Measurements from ENCODE around the gene RUNX3.

The RUNX3 gene

GRCh38 chr1:24963099-24963872 is 33.2 kb upstream of the RUNX3 start:
- no peak for DNase-seq (ENCODE audit: low read depth in 3 of 3)

GRCh38 chr1:24961961-24962861 is 32.1 kb upstream of the RUNX3 start:
- DNase-seq (ENCODE audit: low read depth in 3 of 3) = no peak

GRCh38 chr1:24961334-24961733 is 31.3 kb upstream of the RUNX3 start:
- no peak for DNase-seq (ENCODE audit: low read depth in 3 of 3)

GRCh38 chr1:24960071-24960801 is 30.2 kb upstream of the RUNX3 start:
- no peak for DNase-seq (ENCODE audit: low read depth in 3 of 3)

GRCh38 chr1:24959623-24959975 is 29.5 kb upstream of the RUNX3 start:
- no peak for DNase-seq (ENCODE audit: low read depth in 3 of 3)

DNA sequence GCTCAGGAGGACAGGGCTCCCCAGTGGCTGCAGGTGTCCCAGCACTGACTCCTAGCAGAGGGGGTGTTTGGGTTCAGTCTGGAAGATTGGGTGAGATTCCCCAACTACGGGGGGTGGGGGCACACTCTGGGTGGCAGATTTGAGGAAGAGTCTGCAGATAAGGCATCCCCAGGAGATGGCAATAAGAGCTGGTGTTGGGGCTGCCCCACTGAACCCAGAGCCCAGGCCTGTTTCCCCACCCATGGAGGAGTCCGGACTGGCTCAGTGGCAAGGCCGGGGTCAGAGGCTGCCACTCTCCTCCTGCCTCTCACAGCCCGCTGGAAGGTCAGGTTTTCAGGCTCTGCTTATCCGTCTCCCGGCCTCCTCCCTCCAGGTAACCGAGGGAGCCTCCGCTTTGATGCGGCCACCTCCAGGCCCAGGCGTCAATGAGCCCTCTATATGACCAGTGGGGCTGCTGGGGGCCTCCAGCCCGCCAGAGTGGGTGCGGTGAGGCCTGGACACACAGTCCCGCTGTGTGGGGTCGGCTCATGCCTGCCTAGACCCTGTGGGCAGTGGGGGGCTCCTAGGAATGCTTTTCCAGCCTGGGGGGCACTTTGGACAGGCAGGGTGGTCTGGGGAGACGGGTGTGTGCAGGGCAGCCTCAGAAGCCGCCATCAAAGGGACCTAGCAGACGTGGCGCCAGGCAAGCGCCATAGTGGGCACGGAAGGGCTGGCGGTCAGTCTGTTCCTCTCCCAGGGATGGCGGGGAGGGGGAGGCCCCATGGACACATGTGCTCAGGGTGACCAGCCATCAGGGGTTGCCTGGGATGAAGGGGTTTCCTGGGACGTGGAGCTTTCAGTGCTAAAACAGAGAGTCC is 28.9 kb upstream of the RUNX3 start:
- DNase-seq (ENCODE audit: low read depth in 3 of 3) = no peak

DNA sequence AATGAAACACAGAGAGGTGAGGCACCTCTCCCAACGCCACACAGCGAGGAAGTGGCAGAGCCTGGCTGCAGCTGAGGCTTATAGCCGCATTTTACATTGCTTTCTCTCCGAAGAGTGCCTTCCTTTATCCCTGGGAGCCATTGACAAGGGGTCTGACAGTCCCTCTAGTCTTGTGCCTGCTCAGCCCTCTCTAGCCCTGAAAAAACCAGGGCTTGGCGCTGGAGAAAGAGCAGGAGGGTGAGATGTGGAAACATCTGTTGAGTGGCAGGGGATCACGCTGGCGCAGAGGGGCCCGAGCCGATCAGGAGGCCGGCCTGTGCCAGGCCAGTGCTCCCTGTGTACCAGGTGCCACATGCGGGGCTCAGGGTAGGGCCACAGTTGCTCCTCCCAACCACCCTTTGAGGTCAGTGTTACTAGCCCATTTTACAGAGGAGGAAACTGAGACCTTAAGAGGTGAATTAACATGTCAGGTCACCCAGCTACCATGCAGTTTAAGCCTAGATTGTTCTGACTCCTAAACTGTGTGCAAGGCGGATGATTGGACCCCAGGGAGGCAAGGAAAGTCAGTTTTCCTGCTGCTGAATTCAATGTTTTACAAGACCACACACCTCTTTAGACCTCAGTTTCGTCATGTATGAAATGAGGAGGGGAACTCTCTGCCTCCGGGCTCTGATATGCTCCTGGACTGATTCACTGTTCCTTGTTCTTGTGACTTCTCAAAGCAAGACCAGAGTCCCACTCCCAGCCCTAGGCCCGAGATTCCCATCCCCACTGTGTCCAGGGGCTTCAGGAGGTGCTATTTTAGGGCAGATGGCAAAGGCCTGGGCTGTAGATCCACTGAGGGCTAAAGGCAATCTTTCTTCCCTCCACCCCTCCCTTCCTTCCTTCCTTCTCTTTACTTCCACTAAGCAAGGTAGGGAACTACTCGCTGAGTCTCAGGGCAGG is 28.0 kb upstream of the RUNX3 start:
- DNase-seq (ENCODE audit: low read depth in 3 of 3) = no peak

- DNase-seq (ENCODE audit: low read depth in 3 of 3) = no peak
These were observed 27.1 kb upstream of the RUNX3 start for GRCh38 chr1:24957016-24957807.

DNA sequence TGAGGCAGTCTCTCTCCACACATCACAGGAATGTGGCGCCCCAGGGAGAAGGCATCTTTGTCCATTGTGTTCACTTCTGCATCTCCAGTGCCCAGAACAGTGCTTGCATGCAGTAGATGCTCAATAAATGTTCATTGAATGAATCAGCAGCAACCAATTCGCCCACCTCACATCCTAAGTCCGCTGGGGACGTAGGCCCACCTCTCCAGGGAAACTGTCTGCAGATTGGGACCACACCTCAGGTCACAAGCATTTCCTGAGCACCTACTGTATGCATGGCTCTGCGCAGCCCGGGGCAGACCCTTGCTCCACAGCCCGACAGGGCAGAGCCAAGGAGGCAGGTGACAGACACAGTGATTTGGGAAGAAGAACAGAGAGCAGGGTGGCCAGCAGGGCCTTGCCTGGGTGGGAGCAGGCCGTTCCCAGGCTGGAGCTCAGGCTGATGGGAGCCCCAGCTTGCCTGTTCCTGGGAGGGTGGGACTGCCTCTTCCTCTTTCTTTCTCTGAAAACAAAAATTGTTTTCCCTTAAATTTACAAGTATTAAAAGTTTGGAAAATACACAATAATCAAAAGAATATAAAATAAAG is 25.8 kb upstream of the RUNX3 start:
- DNase-seq (ENCODE audit: low read depth in 3 of 3) = no peak

GRCh38 chr1:24955161-24955560 is 25.1 kb upstream of the RUNX3 start:
- DNase-seq (ENCODE audit: low read depth in 3 of 3) = peak; percentile 47 to 80 (median 70)

GRCh38 chr1:24954631-24955030 is 24.6 kb upstream of the RUNX3 start:
- no peak for DNase-seq (ENCODE audit: low read depth in 3 of 3)

DNA sequence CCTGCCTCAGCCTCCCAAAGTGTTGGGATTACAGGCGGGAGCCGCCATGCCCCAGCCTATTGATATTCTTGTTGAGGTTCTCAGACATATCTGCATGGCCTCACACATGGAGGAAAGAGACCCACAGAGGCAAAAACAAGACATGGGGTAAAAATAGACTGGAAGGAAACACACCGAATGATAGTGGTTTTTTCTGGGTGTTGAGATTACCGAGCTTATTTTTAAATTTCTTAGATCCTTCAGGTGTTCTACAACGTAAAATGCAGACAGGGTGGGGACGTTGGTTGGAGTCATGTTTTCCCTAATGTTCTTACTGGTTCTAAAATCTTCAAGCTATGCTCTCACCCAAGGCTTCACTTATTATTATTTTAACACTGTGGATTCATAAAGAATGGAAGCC is 23.9 kb upstream of the RUNX3 start:
- no peak for DNase-seq (ENCODE audit: low read depth in 3 of 3)

- no peak for DNase-seq (ENCODE audit: low read depth in 3 of 3)
These were observed 22.4 kb upstream of the RUNX3 start for GRCh38 chr1:24952413-24952841.

DNA sequence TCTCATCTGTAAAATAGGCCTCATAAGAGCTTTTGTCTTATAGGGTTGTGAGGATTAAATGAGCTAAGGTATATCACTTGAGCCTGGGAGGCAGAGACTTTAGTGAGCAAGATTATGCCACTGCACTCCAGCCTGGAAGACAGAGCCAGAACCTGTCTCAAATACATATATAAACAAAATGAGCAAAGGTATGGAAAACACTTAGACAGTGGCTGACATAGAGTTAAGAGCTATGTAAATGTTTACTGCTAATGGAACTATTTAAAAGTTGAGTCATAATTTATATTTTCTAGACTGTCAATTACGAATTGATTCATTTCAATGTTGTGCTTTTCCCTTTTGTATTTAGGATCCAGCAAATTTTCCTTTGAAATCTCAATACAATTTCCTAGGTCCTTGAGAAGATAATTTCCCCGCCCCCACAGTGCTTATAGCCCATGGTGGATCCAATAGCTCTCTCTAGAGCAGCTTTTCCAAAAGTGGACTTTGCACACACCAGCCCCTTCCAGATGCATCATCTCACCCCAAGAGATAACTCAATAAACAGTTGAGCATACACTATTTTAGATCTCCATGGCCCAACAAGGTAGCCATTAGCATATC is 21.8 kb upstream of the RUNX3 start:
- DNase-seq (ENCODE audit: low read depth in 3 of 3) = no peak

- DNase-seq (ENCODE audit: low read depth in 3 of 3) = no peak
These were observed 21.3 kb upstream of the RUNX3 start for GRCh38 chr1:24951337-24951736.

DNA sequence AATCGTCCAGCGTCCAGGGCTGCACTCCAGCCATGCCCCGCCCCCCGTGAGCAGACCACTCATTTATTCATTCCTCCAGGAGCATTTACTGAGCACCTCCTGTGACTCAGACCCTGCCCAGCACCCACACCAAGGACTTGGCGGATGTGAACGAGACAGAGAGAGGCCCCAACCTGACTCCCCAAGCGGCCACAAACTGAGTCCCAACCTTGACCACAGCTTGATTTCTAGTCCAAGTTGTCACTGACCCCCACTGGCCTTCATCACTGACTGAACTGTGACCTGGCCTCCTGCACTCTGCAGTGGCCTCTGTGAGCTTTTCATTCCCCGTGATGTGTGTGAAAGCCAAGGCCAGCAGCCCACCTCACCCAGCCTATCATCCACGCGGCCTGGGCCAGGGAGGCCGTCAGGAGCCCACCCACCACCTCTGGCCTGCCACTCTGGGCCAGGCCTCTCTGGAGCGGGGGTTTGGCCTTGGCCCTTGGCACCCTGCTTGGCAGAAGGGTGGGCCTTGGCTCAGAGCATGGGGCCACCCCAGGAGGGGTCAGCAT is 19.3 kb upstream of the RUNX3 start:
- no peak for DNase-seq (ENCODE audit: low read depth in 3 of 3)

GRCh38 chr1:24948079-24948827 is 18.2 kb upstream of the RUNX3 start:
- no peak for DNase-seq (ENCODE audit: low read depth in 3 of 3)
